HepG2 (cell line): ENCODE results near the gene SLC16A6. TPM values are rescaled to one million over a fixed set of nuclear protein-coding genes. Genes with fewer than 3 reads are reported as not detected.

Experiments
- ATAC-seq: fragments of 200-7000 bp; cut with Tn5 transposase; 3 replicates; pipeline ENCODE4 v1.9.1; 2020; ENCODE audit warnings: mild to moderate bottlenecking, moderate library complexity
- BruUV-seq: library from RNA; stranded (reverse); fragments of 400-500 nt; replicated peaks from 2 replicates; lab custom pipeline; 2021; lab: Mats Ljungman, UMichigan
- CTCF ChIA-PET: fragments of 300-600 bp; formaldehyde crosslinking; extraction: SDS; loops from one replicate; lab custom pipeline; 2021; ENCODE audit warnings: low total read pairs, inconsistent platforms, low intra/inter-chr PET ratio; lab: Yijun Ruan, JAX
- POLR2A ChIA-PET: fragments of 350-600 bp; sonication (Branson Sonifier 250); formaldehyde crosslinking; loops from one replicate; lab custom pipeline; 2020; ENCODE audit warnings: antibody characterized with exemption, inconsistent platforms; lab: Yijun Ruan, JAX
- DNase-seq: peaks from one replicate; pipeline ENCODE4 v3.0.0-alpha.2; 2015; ENCODE audit warnings: low spot score
- FAIRE-seq: peaks from 3 replicates; lab custom pipeline; 2011; peaks lifted over from hg19 to GRCh38; lab: Jason Lieb, UNC
- H2AFZ ChIP-seq: one replicate; pipeline ENCODE4 v1.6.1; 2011; ENCODE audit warnings: low read length, inconsistent platforms
- H3K27ac ChIP-seq: fragments of 300-600 bp; 3 replicates; pipeline ENCODE4 v1.8.0; 2011; ENCODE audit warnings: mixed run types, mild to moderate bottlenecking, mixed read lengths, low read length, inconsistent platforms; ENCODE audit not compliant: insufficient read depth; ENCODE audit errors: extremely low read length
- H3K27me3 ChIP-seq, 2 experiments: fragments of 200-600 bp in 1 of 2; 2 replicates in 1 of 2; 3 replicates in 1 of 2; pipeline versions ENCODE4 v1.6.0 to v1.8.0; 2011; ENCODE audit warnings: low read length in 2 of 2, mild to moderate bottlenecking in 2 of 2, moderate library complexity in 2 of 2, inconsistent platforms in 1 of 2; ENCODE audit not compliant: insufficient read depth in 2 of 2, control insufficient read depth in 1 of 2
- H3K36me3 ChIP-seq, 2 experiments: fragments of 200-600 bp in 1 of 2; replicated peaks in 1 of 2; 2 replicates in 1 of 2; 3 replicates in 1 of 2; pipeline versions ENCODE4 v1.5.1 to v1.8.0; 2011; ENCODE audit warnings: low read length in 2 of 2, inconsistent platforms in 1 of 2; ENCODE audit not compliant: insufficient read depth in 2 of 2, control insufficient read depth in 1 of 2
- H3K4me1 ChIP-seq: 2 replicates; pipeline ENCODE4 v1.5.1; 2012; ENCODE audit warnings: low read length, inconsistent platforms; ENCODE audit not compliant: insufficient read depth
- H3K4me2 ChIP-seq: 2 replicates; pipeline ENCODE4 v1.6.0; 2011; ENCODE audit warnings: low read depth, low read length, inconsistent platforms
- H3K4me3 ChIP-seq, 3 experiments: fragments of 200-600 bp in 1 of 3; sonication (generic), shearing (Covaris generic) in 1 of 3; replicated peaks in 1 of 3; 2 replicates each; pipeline ENCODE4 v1.5.1; 2011 to 2016; ENCODE audit warnings: low read length in 3 of 3, inconsistent platforms in 2 of 3, low read depth in 2 of 3, mild to moderate bottlenecking in 2 of 3, control low read depth in 1 of 3, mixed read lengths in 1 of 3; ENCODE audit not compliant: insufficient read depth in 1 of 3
- H3K79me2 ChIP-seq: one replicate; pipeline ENCODE4 v1.6.1; 2011; ENCODE audit warnings: low read length, inconsistent platforms; ENCODE audit not compliant: insufficient read depth
- H3K9ac ChIP-seq: 2 replicates; pipeline ENCODE4 v1.6.0; 2011; ENCODE audit warnings: mild to moderate bottlenecking, low read depth, low read length, inconsistent platforms; ENCODE audit not compliant: insufficient read depth
- H3K9me3 ChIP-seq: 2 replicates; pipeline ENCODE4 v1.5.1; 2012; ENCODE audit warnings: mild to moderate bottlenecking, low read length
- H4K20me1 ChIP-seq: 2 replicates; pipeline ENCODE4 v1.6.0; 2011; ENCODE audit warnings: inconsistent platforms, mild to moderate bottlenecking, low read length, moderate library complexity; ENCODE audit not compliant: insufficient read depth
- NCOR1 ChIP-seq: fragments of 200-600 bp; sonication (generic); IDR thresholded peaks from 2 replicates; pipeline ENCODE4 v1.7.0; 2017; ENCODE audit warnings: antibody characterized with exemption, low read length, borderline replicate concordance
- NFE2L1 ChIP-seq: sonication (generic); formaldehyde crosslinking; IDR thresholded peaks from 2 replicates; pipeline ENCODE4 v1.4.0; 2020; ENCODE audit warnings: missing genetic modification reagents, mild to moderate bottlenecking, borderline replicate concordance
- PLRG1 ChIP-seq: fragments of 450-650 bp; conservative IDR thresholded peaks from 2 replicates; pipeline ENCODE4 v1.6.1; 2016
- SRSF9 ChIP-seq: fragments of 200-400 bp; formaldehyde crosslinking; IDR thresholded peaks from 2 replicates; pipeline ENCODE4 v1.6.1; 2018; ENCODE audit warnings: borderline replicate concordance, mild to moderate bottlenecking, low read depth, low read length; ENCODE audit not compliant: insufficient read depth, poor library complexity, severe bottlenecking
- ZMYM3 ChIP-seq: sonication (generic); formaldehyde crosslinking; IDR thresholded peaks from 2 replicates; pipeline ENCODE4 v1.5.1; 2020; ENCODE audit warnings: mild to moderate bottlenecking, missing genetic modification reagents
- ZNF121 ChIP-seq: sonication (generic); formaldehyde crosslinking; IDR thresholded peaks from 2 replicates; pipeline ENCODE4 v1.5.0; 2020; ENCODE audit warnings: mild to moderate bottlenecking, missing genetic modification reagents
- ZNF570 ChIP-seq: sonication (generic); formaldehyde crosslinking; IDR thresholded peaks from 2 replicates; pipeline ENCODE4 v1.4.0; 2020; ENCODE audit warnings: mild to moderate bottlenecking, missing genetic modification reagents, borderline replicate concordance
- ZNF614 ChIP-seq: IDR thresholded peaks from 2 replicates; pipeline ENCODE4 v1.6.1; 2018; ENCODE audit warnings: missing biosample characterization, missing genetic modification reagents, inconsistent platforms, borderline replicate concordance
- ZNF616 ChIP-seq: sonication (generic); formaldehyde crosslinking; IDR thresholded peaks from 2 replicates; pipeline ENCODE4 v1.5.0; 2020; ENCODE audit warnings: low read depth, mild to moderate bottlenecking, missing genetic modification reagents
- ZNF629 ChIP-seq: sonication (generic); formaldehyde crosslinking; conservative IDR thresholded peaks from 2 replicates; pipeline ENCODE4 v1.5.0; 2020; ENCODE audit warnings: missing genetic modification reagents
- ZNF773 ChIP-seq: sonication (generic); formaldehyde crosslinking; IDR thresholded peaks from 2 replicates; pipeline ENCODE4 v1.4.0; 2020; ENCODE audit warnings: missing genetic modification reagents, borderline replicate concordance
- WGBS: methylation state at CpG from one replicate; pipeline ENCODE4 v1.1.6; 2017; ENCODE audit warnings: low lambda C conversion rate; 5-methylcytosine and 5-hydroxymethylcytosine counted together
- in situ Hi-C: cut with HindIII; loops from 2 replicates; pipeline ENCODE4 v1.10.0; 2017; ENCODE audit warnings: low pct_unique_long_range_greater_than_20kb; ENCODE audit not compliant: extremely low pct_ligation_motif_present
- intact Hi-C: fragments of 100-400 bp; cut with micrococcal nuclease; formaldehyde crosslinking; loops from one replicate; pipeline ENCODE4 v1.10.0; 2022; ENCODE audit not compliant: unreplicated experiment
- polyA plus RNA-seq, 8 experiments: library from polyadenylated mRNA; depleted of rRNA in 3 of 8; stranded (reverse) in 7 of 8; unstranded in 1 of 8; fragments of >200 nt; fragmentation: Illumina TruSeq in 4 of 8; extraction: Trizol in 4 of 8; gene quantifications; 2 replicates each; pipeline versions ENCODE4 v1.2.1 to v1.2.3, GENCODE V29; 2011 to 2016; ENCODE audit warnings: low read depth in 4 of 8, missing spikeins in 1 of 8, mixed read lengths in 1 of 8; ENCODE audit not compliant: insufficient read depth in 1 of 8
- total RNA-seq, 5 experiments: library from RNA; depleted of rRNA; stranded (reverse); fragments of >200 nt; fragmentation: Illumina TruSeq; extraction: Trizol; gene quantifications; 2 replicates each; pipeline ENCODE4 v1.2.3, GENCODE V29; 2016; ENCODE audit warnings: low read depth in 1 of 5
- TF ChIP-seq, protein P1 (sequence below): IDR thresholded peaks from 2 replicates; pipeline ENCODE4 v1.6.1; 2016; ENCODE audit warnings: missing compliant biosample characterization, missing genetic modification reagents, borderline replicate concordance
- TF ChIP-seq, protein P2 (sequence below): sonication (generic); formaldehyde crosslinking; IDR thresholded peaks from 2 replicates; pipeline ENCODE4 v1.9.0; 2021; ENCODE audit warnings: missing genetic modification reagents, borderline replicate concordance
- TF ChIP-seq, protein P3 (sequence below): sonication (generic); formaldehyde crosslinking; IDR thresholded peaks from 2 replicates; pipeline ENCODE4 v1.5.0; 2020; ENCODE audit warnings: mild to moderate bottlenecking, missing genetic modification reagents

SLC16A6 gene
- total and polyA plus RNA-seq, 2 of the 13 experiments (the other 11 are each of a cell fraction or from before 2014, with no cell fraction given) = 1.1 to 44.7 TPM

DNA sequence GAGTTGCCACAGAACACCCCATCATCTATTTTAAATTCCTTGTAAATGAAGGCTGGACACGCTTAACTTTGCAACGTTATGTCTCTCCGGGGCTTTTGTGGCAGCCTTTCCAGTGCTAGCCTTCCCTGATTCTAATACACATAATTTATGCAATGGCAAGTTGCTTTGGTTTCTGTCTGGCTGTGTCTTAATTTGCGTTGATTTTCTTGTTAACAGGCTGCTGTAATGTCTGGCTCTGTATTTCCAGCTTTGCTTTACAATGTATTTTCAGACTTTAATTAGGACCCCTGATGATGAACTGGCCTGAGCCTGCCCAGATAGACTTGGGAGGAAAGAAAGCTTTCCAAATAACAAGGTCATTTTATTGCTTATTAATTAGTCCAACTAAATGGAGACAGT lies 30.6 kb upstream of the SLC16A6 start (continued):
- TF ChIP-seq, protein P1, sequence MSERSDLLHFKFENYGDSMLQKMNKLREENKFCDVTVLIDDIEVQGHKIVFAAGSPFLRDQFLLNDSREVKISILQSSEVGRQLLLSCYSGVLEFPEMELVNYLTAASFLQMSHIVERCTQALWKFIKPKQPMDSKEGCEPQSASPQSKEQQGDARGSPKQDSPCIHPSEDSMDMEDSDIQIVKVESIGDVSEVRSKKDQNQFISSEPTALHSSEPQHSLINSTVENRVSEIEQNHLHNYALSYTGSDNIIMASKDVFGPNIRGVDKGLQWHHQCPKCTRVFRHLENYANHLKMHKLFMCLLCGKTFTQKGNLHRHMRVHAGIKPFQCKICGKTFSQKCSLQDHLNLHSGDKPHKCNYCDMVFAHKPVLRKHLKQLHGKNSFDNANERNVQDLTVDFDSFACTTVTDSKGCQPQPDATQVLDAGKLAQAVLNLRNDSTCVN (CRISPR knock-in tag) = no peak
- TF ChIP-seq PLRG1 (no peak), SRSF9 (no peak), NCOR1 (no peak)

- no peaks in the 10 kb centered on the region for H3K9me3 ChIP-seq
- H4K20me1 ChIP-seq = no peaks in the 10 kb centered on the region
- no peaks in the 10 kb centered on the region for H3K36me3 ChIP-seq
- peaks cover 62% of the 10 kb centered on the region for H3K4me1 ChIP-seq
- ChIA-PET POLR2A (no interaction called here), CTCF (no interaction called here)
- no TSS peak for BruUV-seq
- H3K4me3 ChIP-seq = no peak overlapping the region
- no peak overlapping the region for H2AFZ ChIP-seq
- DNase-seq (no peak), FAIRE-seq (no peak), ATAC-seq (no peak)
- TF ChIP-seq ZNF121 (peak; percentile 86), NFE2L1 (CRISPR knock-in tag) (no peak), ZNF773 (CRISPR knock-in tag) (no peak), ZNF616 (no peak), ZNF570 (CRISPR knock-in tag) (no peak), ZNF629 (CRISPR knock-in tag) (peak; percentile 85), ZMYM3 (CRISPR knock-in tag) (0 out of 2 replicates have a peak, but pooled peaks have one; percentile 39), ZNF614 (no peak)
- TF ChIP-seq, protein P2, sequence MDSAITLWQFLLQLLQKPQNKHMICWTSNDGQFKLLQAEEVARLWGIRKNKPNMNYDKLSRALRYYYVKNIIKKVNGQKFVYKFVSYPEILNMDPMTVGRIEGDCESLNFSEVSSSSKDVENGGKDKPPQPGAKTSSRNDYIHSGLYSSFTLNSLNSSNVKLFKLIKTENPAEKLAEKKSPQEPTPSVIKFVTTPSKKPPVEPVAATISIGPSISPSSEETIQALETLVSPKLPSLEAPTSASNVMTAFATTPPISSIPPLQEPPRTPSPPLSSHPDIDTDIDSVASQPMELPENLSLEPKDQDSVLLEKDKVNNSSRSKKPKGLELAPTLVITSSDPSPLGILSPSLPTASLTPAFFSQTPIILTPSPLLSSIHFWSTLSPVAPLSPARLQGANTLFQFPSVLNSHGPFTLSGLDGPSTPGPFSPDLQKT (CRISPR knock-in tag) = no peak
- TF ChIP-seq, protein P3, sequence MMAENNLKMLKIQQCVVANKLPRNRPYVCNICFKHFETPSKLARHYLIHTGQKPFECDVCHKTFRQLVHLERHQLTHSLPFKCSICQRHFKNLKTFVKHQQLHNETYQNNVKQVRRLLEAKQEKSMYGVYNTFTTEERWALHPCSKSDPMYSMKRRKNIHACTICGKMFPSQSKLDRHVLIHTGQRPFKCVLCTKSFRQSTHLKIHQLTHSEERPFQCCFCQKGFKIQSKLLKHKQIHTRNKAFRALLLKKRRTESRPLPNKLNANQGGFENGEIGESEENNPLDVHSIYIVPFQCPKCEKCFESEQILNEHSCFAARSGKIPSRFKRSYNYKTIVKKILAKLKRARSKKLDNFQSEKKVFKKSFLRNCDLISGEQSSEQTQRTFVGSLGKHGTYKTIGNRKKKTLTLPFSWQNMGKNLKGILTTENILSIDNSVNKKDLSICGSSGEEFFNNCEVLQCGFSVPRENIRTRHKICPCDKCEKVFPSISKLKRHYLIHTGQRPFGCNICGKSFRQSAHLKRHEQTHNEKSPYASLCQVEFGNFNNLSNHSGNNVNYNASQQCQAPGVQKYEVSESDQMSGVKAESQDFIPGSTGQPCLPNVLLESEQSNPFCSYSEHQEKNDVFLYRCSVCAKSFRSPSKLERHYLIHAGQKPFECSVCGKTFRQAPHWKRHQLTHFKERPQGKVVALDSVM (CRISPR knock-in tag) = peak; percentile 65
- H3K79me2 ChIP-seq = no peaks in the 10 kb centered on the region
- intact Hi-C loops (no loop called here), in situ Hi-C loops (no loop called here)
- H3K4me2 ChIP-seq = no peak overlapping the region
- H3K27me3 ChIP-seq = no peaks in the 10 kb centered on the region
- 97% methylated on average over 7 of the region's 7 CpGs for WGBS
- no peak overlapping the region for H3K9ac ChIP-seq
- H3K27ac ChIP-seq = no peak overlapping the region
These were observed 30.1 kb upstream of the SLC16A6 start for GRCh38 chr17:68320943-68321555.
